Keratinocyte (primary cell): ENCODE measurements around the gene ADGRV1. TPM values are rescaled to one million over a fixed set of nuclear protein-coding genes. Genes with fewer than 3 reads are reported as not detected.

ENCODE experiments used
- DNase-seq: peaks from one replicate; pipeline ENCODE4 v3.0.0-alpha.2; 2011; ENCODE audit warnings: low read depth, missing footprints, low spot score
- FAIRE-seq: peaks from 2 replicates; lab custom pipeline; 2011; peaks lifted over from hg19 to GRCh38; lab: Jason Lieb, UNC
- H2AFZ ChIP-seq: 2 replicates; pipeline ENCODE4 v1.6.0; 2012; ENCODE audit warnings: low read length, control low read depth, inconsistent platforms; ENCODE audit not compliant: control insufficient read depth
- H3K27ac ChIP-seq: 2 replicates; pipeline ENCODE4 v1.5.1; 2011; ENCODE audit warnings: low read length; ENCODE audit not compliant: control insufficient read depth, insufficient read depth
- H3K27me3 ChIP-seq: 3 replicates; pipeline ENCODE4 v1.6.0; 2011; ENCODE audit warnings: low read length; ENCODE audit not compliant: control insufficient read depth, insufficient read depth; ENCODE audit errors: extremely low read depth
- H3K36me3 ChIP-seq, 2 experiments: 2 replicates in 1 of 2; 3 replicates in 1 of 2; pipeline ENCODE4 v1.5.1; 2011; ENCODE audit warnings: low read length in 2 of 2, mild to moderate bottlenecking in 1 of 2; ENCODE audit not compliant: control insufficient read depth in 2 of 2, insufficient read depth in 2 of 2; ENCODE audit errors: extremely low read depth in 1 of 2
- H3K4me1 ChIP-seq: 3 replicates; pipeline ENCODE4 v1.5.1; 2011; ENCODE audit warnings: low read length; ENCODE audit not compliant: control insufficient read depth, insufficient read depth; ENCODE audit errors: extremely low read depth
- H3K4me2 ChIP-seq: 3 replicates; pipeline ENCODE4 v1.6.0; 2011; ENCODE audit warnings: low read depth, low read length; ENCODE audit not compliant: control insufficient read depth, insufficient read depth; ENCODE audit errors: extremely low read depth
- H3K4me3 ChIP-seq, 3 experiments: fragments of 200-600 bp in 1 of 3; sonication (generic) in 1 of 3; 2 replicates in 2 of 3; 3 replicates in 1 of 3; pipeline ENCODE4 v1.5.1; 2011 to 2016; ENCODE audit warnings: low read length in 3 of 3, mild to moderate bottlenecking in 3 of 3, control low read depth in 2 of 3, inconsistent platforms in 1 of 3, low read depth in 1 of 3, mixed read lengths in 1 of 3, mixed run types in 1 of 3, moderate library complexity in 1 of 3; ENCODE audit not compliant: control insufficient read depth in 2 of 3, insufficient read depth in 2 of 3; ENCODE audit errors: extremely low read depth in 1 of 3
- H3K79me2 ChIP-seq: 2 replicates; pipeline ENCODE4 v1.6.0; 2012; ENCODE audit warnings: low read length; ENCODE audit not compliant: control insufficient read depth, insufficient read depth
- H3K9ac ChIP-seq: 3 replicates; pipeline ENCODE4 v1.6.0; 2011; ENCODE audit warnings: low read length; ENCODE audit not compliant: control insufficient read depth, insufficient read depth; ENCODE audit errors: extremely low read depth
- H3K9me1 ChIP-seq: 3 replicates; pipeline ENCODE4 v1.6.0; 2011; ENCODE audit warnings: low read length; ENCODE audit not compliant: control insufficient read depth, insufficient read depth; ENCODE audit errors: extremely low read depth
- H3K9me3 ChIP-seq: 2 replicates; pipeline ENCODE4 v1.5.1; 2012; ENCODE audit warnings: low read depth, low read length; ENCODE audit not compliant: control insufficient read depth
- H4K20me1 ChIP-seq: 3 replicates; pipeline ENCODE4 v1.6.0; 2011; ENCODE audit warnings: low read length; ENCODE audit not compliant: control insufficient read depth, insufficient read depth; ENCODE audit errors: extremely low read depth
- CTCF ChIP-seq, 3 experiments: IDR thresholded peaks in 1 of 3; conservative IDR thresholded peaks in 1 of 3; optimal IDR thresholded peaks in 1 of 3; 2 replicates in 2 of 3; 3 replicates in 1 of 3; pipeline versions ENCODE3 to v1.5.1; 2011; ENCODE audit warnings: low read length in 3 of 3, mild to moderate bottlenecking in 3 of 3, moderate library complexity in 2 of 3, control low read depth in 1 of 3, inconsistent platforms in 1 of 3; ENCODE audit not compliant: insufficient read depth in 2 of 3; ENCODE audit errors: extremely low read depth in 1 of 3
- EZH2 ChIP-seq: IDR thresholded peaks from one replicate; pipeline ENCODE4 v1.6.1; 2012; ENCODE audit warnings: inconsistent platforms, mild to moderate bottlenecking, low read length, moderate library complexity
- dilution Hi-C: fragments of 300-500 bp; cut with MboI; formaldehyde crosslinking; loops from one replicate; pipeline ENCODE4 v1.7.0; 2020; ENCODE audit warnings: low sequenced_read_pairs; ENCODE audit not compliant: extremely low pct_ligation_motif_present
- polyA plus RNA-seq, 5 experiments: library from polyadenylated mRNA; depleted of rRNA in 3 of 5; stranded (reverse) in 3 of 5; stranded (forward) in 1 of 5; unstranded in 1 of 5; fragments of >200 nt; gene quantifications; 1 replicate in 1 of 5; 2 replicates in 3 of 5; 3 replicates in 1 of 5; pipeline versions ENCODE4 v1.2.1 to v1.2.3, GENCODE V29; 2011 to 2012; ENCODE audit warnings: missing spikeins in 2 of 5, low read depth in 1 of 5, low replicate concordance in 1 of 5

Gene ADGRV1
- polyA plus RNA-seq, 1 donor (not counting 4 experiments of a cell fraction or from before 2014, with no cell fraction given) = 0.05 TPM

- DNase-seq = no peak
- peaks cover 6% of the 10 kb centered on the region for H3K4me1 ChIP-seq
- H3K4me2 ChIP-seq = no peak overlapping the region
- H3K9me3 ChIP-seq = no peaks in the 10 kb centered on the region
- H4K20me1 ChIP-seq = no peaks in the 10 kb centered on the region
- H3K9me1 ChIP-seq = no peaks in the 10 kb centered on the region
- dilution Hi-C loops = no loop called here
- no peak for FAIRE-seq
- no peaks in the 10 kb centered on the region for H3K79me2 ChIP-seq
- TF ChIP-seq EZH2 (no peak), CTCF (optimal IDR thresholded peaks at IDR 0.05 in 1 of 3, IDR thresholded peaks at IDR 0.05 in 1 of 3, conservative IDR thresholded peaks at IDR 0.05 in 1 of 3; ENCODE audit: extremely low read depth in 1 of 3, insufficient read depth in 2 of 3, low read length in 3 of 3) (no peak)
- no peaks in the 10 kb centered on the region for H3K27me3 ChIP-seq
- no peaks in the 10 kb centered on the region for H3K36me3 ChIP-seq
- H3K9ac ChIP-seq = no peak overlapping the region
- H3K27ac ChIP-seq = no peak overlapping the region
- H3K4me3 ChIP-seq = no peak overlapping the region
- H2AFZ ChIP-seq = no peak overlapping the region
These were observed 588.5 kb downstream of the ADGRV1 start for GRCh38 chr5:91146905-91147600.

GRCh38 chr5:91150234-91150633 is 591.6 kb downstream of the ADGRV1 start:
- Histone ChIP-seq H3K27ac (no peak overlapping the region), H2AFZ (no peak overlapping the region), H3K79me2 (no peaks in the 10 kb centered on the region), H3K9me1 (no peaks in the 10 kb centered on the region), H3K4me1 (peaks cover 7% of the 10 kb centered on the region), H3K4me2 (no peak overlapping the region), H3K9me3 (no peaks in the 10 kb centered on the region), H3K36me3 (no peaks in the 10 kb centered on the region), H3K4me3 (no peak overlapping the region), H3K9ac (no peak overlapping the region), H4K20me1 (no peaks in the 10 kb centered on the region), H3K27me3 (no peaks in the 10 kb centered on the region)
- dilution Hi-C loops = no loop called here
- DNase-seq (no peak), FAIRE-seq (peak; percentile 99)
- TF ChIP-seq CTCF (optimal IDR thresholded peaks at IDR 0.05 in 1 of 3, IDR thresholded peaks at IDR 0.05 in 1 of 3, conservative IDR thresholded peaks at IDR 0.05 in 1 of 3; ENCODE audit: extremely low read depth in 1 of 3, insufficient read depth in 2 of 3, low read length in 3 of 3) (no peak), EZH2 (no peak)
